K562 (cell line): ENCODE data around the gene TPMT. TPM values are rescaled to one million over a fixed set of nuclear protein-coding genes. Genes with fewer than 3 reads are reported as not detected.

Source experiments
- ATF2 ChIP-seq: sonication (generic); formaldehyde crosslinking; IDR thresholded peaks from 2 replicates; pipeline ENCODE4 v1.8.1; 2022; ENCODE audit warnings: missing genetic modification reagents
- BHLHE40 ChIP-seq: IDR thresholded peaks from 2 replicates; pipeline ENCODE4 v1.6.1; 2011; ENCODE audit warnings: low read length, improper control_type of control experiment
- CBX1 ChIP-seq: sonication (generic); IDR thresholded peaks from 2 replicates; pipeline ENCODE4 v1.6.1; 2016; ENCODE audit warnings: antibody characterized with exemption, low read depth, mild to moderate bottlenecking
- CC2D1A ChIP-seq: fragments of 450-650 bp; IDR thresholded peaks from 2 replicates; pipeline ENCODE4 v1.6.1; 2017; ENCODE audit warnings: mild to moderate bottlenecking
- CEBPB ChIP-seq: fragments of 450-650 bp; IDR thresholded peaks from 2 replicates; pipeline ENCODE4 v1.6.1; 2016; ENCODE audit warnings: missing genetic modification characterization, missing compliant biosample characterization
- CREB3L1 ChIP-seq: fragments of 450-650 bp; IDR thresholded peaks from 2 replicates; pipeline ENCODE4 v1.6.1; 2014; ENCODE audit warnings: low read depth, mild to moderate bottlenecking, moderate library complexity, borderline replicate concordance
- CREB5 ChIP-seq: fragments of 250-450 bp; sonication (Bioruptor Pico); IDR thresholded peaks from 2 replicates; pipeline ENCODE4 v1.5.0; 2020; ENCODE audit warnings: mild to moderate bottlenecking
- DACH1 ChIP-seq: fragments of 450-650 bp; IDR thresholded peaks from 2 replicates; pipeline ENCODE4 v1.6.1; 2018; ENCODE audit not compliant: partially characterized antibody
- EP400 ChIP-seq: fragments of 450-650 bp; IDR thresholded peaks from 2 replicates; pipeline ENCODE4 v1.6.1; 2017; ENCODE audit warnings: antibody characterized with exemption, mild to moderate bottlenecking, moderate library complexity
- ETV1 ChIP-seq: fragments of 450-650 bp; conservative IDR thresholded peaks from 2 replicates; pipeline ENCODE4 v1.6.1; 2016; ENCODE audit warnings: missing genetic modification characterization, control low read depth, low read depth, missing compliant biosample characterization
- GABPA ChIP-seq: fragments of 200-800 bp; sonication (Bioruptor generic); conservative IDR thresholded peaks from 2 replicates; pipeline ENCODE4 v1.6.1; 2016; ENCODE audit warnings: low read depth, missing genetic modification characterization, missing compliant biosample characterization
- HDAC1 ChIP-seq, 2 experiments: fragments of 450-650 bp; IDR thresholded peaks; 2 replicates each; pipeline ENCODE4 v1.6.1; 2016 to 2017; ENCODE audit warnings: inconsistent platforms in 1 of 2, mild to moderate bottlenecking in 1 of 2, moderate library complexity in 1 of 2
- HSF4 ChIP-seq: fragments of 250-450 bp; sonication (Bioruptor Pico); IDR thresholded peaks from 2 replicates; pipeline ENCODE4 v2.1.2; 2022; ENCODE audit warnings: mild to moderate bottlenecking, moderate library complexity, borderline replicate concordance
- KLF13 ChIP-seq: fragments of 450-650 bp; IDR thresholded peaks from 2 replicates; pipeline ENCODE4 v1.6.1; 2016; ENCODE audit warnings: missing genetic modification characterization, low read depth, mild to moderate bottlenecking, missing compliant biosample characterization, moderate library complexity, borderline replicate concordance
- MEF2D ChIP-seq: conservative IDR thresholded peaks from 2 replicates; pipeline ENCODE4 v1.6.1; 2016; ENCODE audit warnings: low read depth, missing genetic modification characterization, missing compliant biosample characterization
- MTA2 ChIP-seq: fragments of 450-650 bp; IDR thresholded peaks from 2 replicates; pipeline ENCODE4 v1.6.1; 2016; ENCODE audit warnings: low read depth
- NCOA4 ChIP-seq: fragments of 450-650 bp; IDR thresholded peaks from 2 replicates; pipeline ENCODE4 v1.6.1; 2018; ENCODE audit warnings: mild to moderate bottlenecking; ENCODE audit not compliant: partially characterized antibody
- NCOR1 ChIP-seq: fragments of 450-650 bp; IDR thresholded peaks from 2 replicates; pipeline ENCODE4 v1.6.1; 2016; ENCODE audit warnings: mild to moderate bottlenecking, moderate library complexity
- NFRKB ChIP-seq: fragments of 450-650 bp; IDR thresholded peaks from 2 replicates; pipeline ENCODE4 v1.6.1; 2016; ENCODE audit warnings: low read depth
- RBM34 ChIP-seq: fragments of 200-400 bp; formaldehyde crosslinking; IDR thresholded peaks from 2 replicates; pipeline ENCODE4 v1.6.1; 2018; ENCODE audit warnings: low read length, borderline replicate concordance; ENCODE audit not compliant: insufficient read depth
- SMAD4 ChIP-seq: fragments of 250-450 bp; sonication (Bioruptor Pico); conservative IDR thresholded peaks from 2 replicates; pipeline ENCODE4 v1.8.0; 2021; ENCODE audit warnings: inconsistent platforms, mild to moderate bottlenecking, moderate library complexity
- TRIM28 ChIP-seq: fragments of 450-650 bp; IDR thresholded peaks from 2 replicates; pipeline ENCODE4 v1.6.1; 2017
- ZNF24 ChIP-seq: fragments of 450-650 bp; IDR thresholded peaks from 2 replicates; pipeline ENCODE4 v1.6.1; 2016
- ZNF41 ChIP-seq: fragments of 250-450 bp; sonication (Bioruptor Pico); conservative IDR thresholded peaks from 2 replicates; pipeline ENCODE4 v1.4.0; 2020; ENCODE audit warnings: mild to moderate bottlenecking
- ZNF583 ChIP-seq: fragments of 250-450 bp; sonication (Bioruptor Pico); IDR thresholded peaks from 2 replicates; pipeline ENCODE4 v1.4.0; 2020
- ZNF699 ChIP-seq: fragments of 250-450 bp; sonication (Bioruptor Pico); IDR thresholded peaks from 2 replicates; pipeline ENCODE4 v1.8.0; 2021; ENCODE audit warnings: mild to moderate bottlenecking, moderate library complexity; ENCODE audit not compliant: insufficient replicate concordance
- polyA plus RNA-seq, 8 experiments: library from polyadenylated mRNA; depleted of rRNA in 4 of 8; stranded (reverse) in 5 of 8; unstranded in 3 of 8; fragments of >200 nt; fragmentation: Nextera tagmentation in 2 of 8; fragmentation: Illumina TruSeq in 1 of 8; extraction: Ambion mirVana in 2 of 8; extraction: Trizol in 1 of 8; gene quantifications; 2 replicates each; pipeline versions ENCODE4 v1.2.1 to v1.2.3, GENCODE V29; 2011 to 2014; ENCODE audit warnings: inconsistent platforms in 1 of 8, missing spikeins in 1 of 8
- total RNA-seq, 7 experiments: library from RNA; depleted of rRNA in 6 of 7; stranded (reverse); fragments of >200 nt in 6 of 7; fragmentation: Illumina TruSeq in 2 of 7; extraction: Trizol in 2 of 7; gene quantifications; 2 replicates each; pipeline versions ENCODE4 v1.2.1 to v1.2.3, GENCODE V29; 2011 to 2021; ENCODE audit warnings: low replicate concordance in 1 of 7
- TF ChIP-seq, protein P1 (sequence below), 2 experiments: fragments of 250-450 bp in 1 of 2; fragments of 450-650 bp in 1 of 2; sonication (Bioruptor Pico) in 1 of 2; IDR thresholded peaks; 2 replicates each; pipeline versions ENCODE4 v1.6.1 to v1.8.0; 2016 to 2021; ENCODE audit warnings: mild to moderate bottlenecking in 2 of 2, moderate library complexity in 2 of 2, missing compliant biosample characterization in 1 of 2, missing genetic modification characterization in 1 of 2

Gene TPMT
- total and polyA plus RNA-seq, 9 of the 15 experiments (the other 6 are each of a cell fraction or from before 2014, with no cell fraction given) = 24.2 to 67.4 (median 46.5) TPM

DNA sequence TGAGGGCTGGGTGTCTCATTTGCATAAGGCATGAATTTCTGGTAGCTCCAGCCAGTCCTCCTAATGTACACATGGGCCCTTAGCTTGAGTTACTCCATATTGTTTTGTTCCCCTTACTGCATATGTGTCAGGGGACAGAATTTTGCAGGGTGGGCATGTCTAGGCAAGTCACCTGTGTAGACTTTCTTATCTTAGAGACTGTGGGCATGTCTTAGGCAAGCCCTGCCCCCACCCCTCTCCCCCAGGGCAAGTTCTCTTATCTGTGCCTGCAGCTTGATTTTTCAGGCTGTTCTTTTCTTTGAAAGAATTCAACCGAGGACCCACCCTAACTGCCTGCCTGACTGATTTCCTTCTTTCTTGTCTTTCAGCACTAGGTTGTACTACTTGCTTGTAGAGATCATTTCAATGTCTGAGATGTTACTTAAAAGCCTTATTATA lies 64.5 kb downstream of the TPMT start (continued):
- TF ChIP-seq KLF13 (tag) = peak; percentile 17; the same call in 1 of the 2 replicates
- TF ChIP-seq RBM34 = no peak
- TF ChIP-seq HDAC1 (IDR thresholded peaks at IDR 0.05) = 0 out of 4 replicates have a peak, but pooled peaks of 1 of the 2 experiments have one; percentile 15
- TF ChIP-seq ZNF24 = peak; percentile 48; the same call in 1 of the 2 replicates
- TF ChIP-seq SMAD4 (CRISPR knock-in tag) = peak; percentile 77
- no peak for TF ChIP-seq CREB3L1
- TF ChIP-seq ZNF699 = peak; percentile 90
- no peak for TF ChIP-seq NCOA4
- no peak for TF ChIP-seq NFRKB
- TF ChIP-seq CBX1 = peak; percentile 79; the same call in 1 of the 2 replicates
- TF ChIP-seq CEBPB (tag) = peak; percentile 56; the same call in 1 of the 2 replicates
- TF ChIP-seq NCOR1 = peak; percentile 78
- TF ChIP-seq MTA2 = peak; percentile 81
- TF ChIP-seq MEF2D (tag) = peak; percentile 65; the same call in 1 of the 2 replicates
- peak; percentile 64; the same call in 1 of the 2 replicates for TF ChIP-seq CC2D1A
- TF ChIP-seq TRIM28 = peak; percentile 99
- TF ChIP-seq ZNF41 = no peak
- no peak for TF ChIP-seq ATF2
- TF ChIP-seq EP400 = peak; percentile 25; the same call in 1 of the 2 replicates
- TF ChIP-seq GABPA (tag) = no peak
- TF ChIP-seq DACH1 = no peak
- peak; percentile 81; the same call in 1 of the 2 replicates for TF ChIP-seq HSF4 (CRISPR knock-in tag)
- no peak for TF ChIP-seq BHLHE40
- no peak for TF ChIP-seq ETV1 (tag)
- TF ChIP-seq, protein P1, sequence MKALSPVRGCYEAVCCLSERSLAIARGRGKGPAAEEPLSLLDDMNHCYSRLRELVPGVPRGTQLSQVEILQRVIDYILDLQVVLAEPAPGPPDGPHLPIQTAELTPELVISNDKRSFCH (CRISPR knock-in tag; IDR thresholded peaks at IDR 0.05) = no peak
- TF ChIP-seq, protein P1 (tag; IDR thresholded peaks at IDR 0.05) = peak; percentile 95
- peak; percentile 21; the same call in 1 of the 2 replicates for TF ChIP-seq ZNF583
- TF ChIP-seq CREB5 (CRISPR knock-in tag) = no peak
